Measurements from ENCODE around the gene ANKIB1.
A peak's percentile ranks its signal among the peaks of the same experiment; 100 is the strongest.
"Not testable (repeated sequence)": the region's sequence is repeated elsewhere in the genome, so short reads cannot be mapped to it uniquely, and the experiment has no call there.

ANKIB1 gene

GRCh38 chr7:92331508-92331907, 85.7 kb downstream of the ANKIB1 start:
- DNase-seq: no peak

- DNase-seq: no peak
Observed at GRCh38 chr7:92332782-92333181, 87.0 kb downstream of the ANKIB1 start.

GRCh38 chr7:92333866-92334265, 88.1 kb downstream of the ANKIB1 start:
- DNase-seq: no peak

GRCh38 chr7:92335574-92335973, 89.8 kb downstream of the ANKIB1 start:
- DNase-seq: no peak

GRCh38 chr7:92336662-92337340, 91.0 kb downstream of the ANKIB1 start:
- DNase-seq: no peak

- no peak for DNase-seq
Observed at GRCh38 chr7:92340016-92340415, 94.2 kb downstream of the ANKIB1 start.

- DNase-seq: no peak
Observed at GRCh38 chr7:92343714-92344113, 97.9 kb downstream of the ANKIB1 start.

- no peak for DNase-seq
Observed at GRCh38 chr7:92352009-92352408, 106.2 kb downstream of the ANKIB1 start.

GRCh38 chr7:92354214-92354613, 108.4 kb downstream of the ANKIB1 start:
- DNase-seq: no peak

GRCh38 chr7:92356406-92356805, 110.6 kb downstream of the ANKIB1 start:
- no peak for DNase-seq

GRCh38 chr7:92357260-92357659, 111.5 kb downstream of the ANKIB1 start:
- no peak for DNase-seq

GRCh38 chr7:92359179-92359578, 113.4 kb downstream of the ANKIB1 start:
- not testable (repeated sequence) for DNase-seq

GRCh38 chr7:92359801-92360200, 114.0 kb downstream of the ANKIB1 start:
- DNase-seq: no peak

- no peak for DNase-seq
Observed at GRCh38 chr7:92360387-92360786, 114.6 kb downstream of the ANKIB1 start.

GRCh38 chr7:92362131-92362530, 116.4 kb downstream of the ANKIB1 start:
- DNase-seq: no peak

GRCh38 chr7:92366730-92367129, 121.0 kb downstream of the ANKIB1 start:
- DNase-seq: no peak

- no peak for DNase-seq
Observed at GRCh38 chr7:92368741-92369140, 123.0 kb downstream of the ANKIB1 start.

GRCh38 chr7:92375013-92375412, 129.2 kb downstream of the ANKIB1 start:
- no peak for DNase-seq

- no peak for DNase-seq
Observed at GRCh38 chr7:92391071-92391470, 145.3 kb downstream of the ANKIB1 start.

- DNase-seq: no peak
Observed at GRCh38 chr7:92397542-92397941, 151.8 kb downstream of the ANKIB1 start.

- no peak for DNase-seq
Observed at GRCh38 chr7:92400013-92400412, 154.2 kb downstream of the ANKIB1 start.

- no peak for DNase-seq
Observed at GRCh38 chr7:92402920-92403759, 157.4 kb downstream of the ANKIB1 start.

GRCh38 chr7:92403760-92404074, 157.9 kb downstream of the ANKIB1 start:
- DNase-seq: no peak

- DNase-seq: peak; percentile 52 to 76
Observed at GRCh38 chr7:92404170-92404614, 158.4 kb downstream of the ANKIB1 start.

GRCh38 chr7:92409357-92409756, 163.6 kb downstream of the ANKIB1 start:
- DNase-seq: no peak
